ENCODE measurements around the gene CCDC24.

- no peak for TF ChIP-seq POLR2A (IDR thresholded peaks at IDR 0.05; ENCODE audit: low read length)
- TF ChIP-seq GATA1 (IDR thresholded peaks at IDR 0.05; ENCODE audit: low read depth, low read length) = no peak
Measured at GRCh38 chr1:43990271-43991199, 864 bp upstream of the CCDC24 start.
